Measurements from ENCODE around the gene CTSA.

CTSA gene

DNA sequence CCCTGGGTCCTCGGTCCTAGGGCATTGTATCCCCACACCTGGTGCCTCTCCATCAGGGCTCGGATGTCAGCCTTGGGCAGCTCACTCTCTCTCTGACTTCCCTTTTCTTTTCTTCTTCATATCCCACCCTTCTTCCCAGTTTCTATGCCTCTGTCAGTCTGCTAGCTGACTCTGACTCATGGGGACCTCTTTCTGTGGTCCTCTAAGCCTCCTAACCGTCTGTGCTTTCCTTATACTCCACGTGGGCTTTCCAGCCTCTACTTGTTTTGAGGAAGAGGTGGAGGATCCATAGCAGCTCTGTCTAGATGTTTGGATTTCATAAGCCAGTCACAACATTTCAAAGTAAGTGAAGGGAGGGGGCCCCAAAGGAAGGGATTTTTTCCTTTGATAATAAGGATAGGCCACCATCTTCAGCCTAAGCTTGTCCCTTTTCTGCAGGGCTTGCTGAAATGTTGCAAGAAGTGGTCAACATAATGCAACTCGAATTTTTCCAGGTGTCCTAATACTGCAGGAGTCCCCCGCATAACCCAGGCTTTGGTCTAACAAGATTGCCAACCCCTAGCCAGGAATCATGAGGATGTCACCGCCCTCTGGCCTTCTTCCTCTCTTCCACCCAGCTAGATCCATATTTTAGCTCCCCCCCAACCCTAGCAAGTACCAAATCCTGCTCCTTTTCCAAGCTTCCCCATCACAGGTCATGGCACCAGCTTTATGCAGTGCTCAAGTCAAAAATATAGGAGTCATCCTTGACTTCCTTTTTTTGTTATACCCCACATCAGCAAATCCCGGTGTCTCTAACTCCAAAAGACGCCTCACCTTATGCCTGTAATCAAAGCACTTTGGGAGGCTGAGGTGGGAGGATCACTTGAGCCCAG, 29.6 kb downstream of the CTSA start:
- Histone ChIP-seq H3K36me3 (no peaks in the 10 kb centered on the region), H3K4me3 (ENCODE audit: low read depth, low read length) (no peak overlapping the region), H3K9me3 (no peaks in the 10 kb centered on the region), H3K27me3 (no peaks in the 10 kb centered on the region), H3K4me1 (no peaks in the 10 kb centered on the region)
- no peak for DNase-seq
- TF ChIP-seq, protein P1, sequence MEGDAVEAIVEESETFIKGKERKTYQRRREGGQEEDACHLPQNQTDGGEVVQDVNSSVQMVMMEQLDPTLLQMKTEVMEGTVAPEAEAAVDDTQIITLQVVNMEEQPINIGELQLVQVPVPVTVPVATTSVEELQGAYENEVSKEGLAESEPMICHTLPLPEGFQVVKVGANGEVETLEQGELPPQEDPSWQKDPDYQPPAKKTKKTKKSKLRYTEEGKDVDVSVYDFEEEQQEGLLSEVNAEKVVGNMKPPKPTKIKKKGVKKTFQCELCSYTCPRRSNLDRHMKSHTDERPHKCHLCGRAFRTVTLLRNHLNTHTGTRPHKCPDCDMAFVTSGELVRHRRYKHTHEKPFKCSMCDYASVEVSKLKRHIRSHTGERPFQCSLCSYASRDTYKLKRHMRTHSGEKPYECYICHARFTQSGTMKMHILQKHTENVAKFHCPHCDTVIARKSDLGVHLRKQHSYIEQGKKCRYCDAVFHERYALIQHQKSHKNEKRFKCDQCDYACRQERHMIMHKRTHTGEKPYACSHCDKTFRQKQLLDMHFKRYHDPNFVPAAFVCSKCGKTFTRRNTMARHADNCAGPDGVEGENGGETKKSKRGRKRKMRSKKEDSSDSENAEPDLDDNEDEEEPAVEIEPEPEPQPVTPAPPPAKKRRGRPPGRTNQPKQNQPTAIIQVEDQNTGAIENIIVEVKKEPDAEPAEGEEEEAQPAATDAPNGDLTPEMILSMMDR (IDR thresholded peaks at IDR 0.05; ENCODE audit: low read depth, low read length): no peak

DNA sequence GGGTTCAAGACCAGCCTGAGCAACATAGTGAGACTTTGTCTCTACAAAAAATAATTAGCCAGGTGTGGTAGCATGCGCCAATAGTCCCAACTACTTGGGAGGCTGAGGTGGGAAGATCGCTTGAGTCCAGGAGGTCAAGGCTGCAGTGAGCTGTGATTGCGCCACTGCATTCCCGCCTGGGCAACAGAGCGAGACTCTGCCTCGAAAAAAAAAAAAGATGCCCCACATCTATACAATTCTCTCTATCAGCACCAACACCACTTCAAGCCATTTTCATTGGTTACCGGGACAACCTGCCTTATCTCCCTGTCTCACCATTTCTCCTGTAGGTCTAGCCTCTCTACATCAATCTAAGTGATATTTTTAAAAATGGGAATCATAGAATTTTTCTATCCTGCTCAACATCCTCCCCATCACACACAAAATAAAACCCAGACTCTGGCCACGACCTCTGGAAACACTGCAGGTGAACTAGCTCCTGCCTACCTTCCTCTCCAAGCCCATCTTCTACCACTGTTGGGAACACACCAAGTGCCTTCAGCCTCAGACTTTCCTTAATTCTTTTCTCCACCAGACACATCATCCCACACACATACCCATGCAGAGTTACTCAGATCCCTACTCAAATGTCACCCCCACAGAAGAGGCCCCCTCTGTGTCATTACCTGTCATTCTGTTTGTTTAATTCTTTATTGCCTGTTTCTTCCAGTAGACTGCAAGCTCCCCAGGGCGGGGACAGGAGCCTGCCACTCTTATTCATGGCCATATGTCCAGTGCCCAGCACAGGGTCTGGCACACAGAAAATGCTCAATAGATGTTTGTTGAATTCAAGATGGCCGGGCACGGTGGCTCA, 30.4 kb downstream of the CTSA start:
- TF ChIP-seq, protein P1 (IDR thresholded peaks at IDR 0.05; ENCODE audit: low read depth, low read length): no peak
- no peaks in the 10 kb centered on the region for H3K9me3 ChIP-seq
- H3K27me3 ChIP-seq: no peaks in the 10 kb centered on the region
- no peaks in the 10 kb centered on the region for H3K4me1 ChIP-seq
- no peaks in the 10 kb centered on the region for H3K36me3 ChIP-seq
- no peak for DNase-seq
- H3K4me3 ChIP-seq (ENCODE audit: low read depth, low read length): no peak overlapping the region

DNA sequence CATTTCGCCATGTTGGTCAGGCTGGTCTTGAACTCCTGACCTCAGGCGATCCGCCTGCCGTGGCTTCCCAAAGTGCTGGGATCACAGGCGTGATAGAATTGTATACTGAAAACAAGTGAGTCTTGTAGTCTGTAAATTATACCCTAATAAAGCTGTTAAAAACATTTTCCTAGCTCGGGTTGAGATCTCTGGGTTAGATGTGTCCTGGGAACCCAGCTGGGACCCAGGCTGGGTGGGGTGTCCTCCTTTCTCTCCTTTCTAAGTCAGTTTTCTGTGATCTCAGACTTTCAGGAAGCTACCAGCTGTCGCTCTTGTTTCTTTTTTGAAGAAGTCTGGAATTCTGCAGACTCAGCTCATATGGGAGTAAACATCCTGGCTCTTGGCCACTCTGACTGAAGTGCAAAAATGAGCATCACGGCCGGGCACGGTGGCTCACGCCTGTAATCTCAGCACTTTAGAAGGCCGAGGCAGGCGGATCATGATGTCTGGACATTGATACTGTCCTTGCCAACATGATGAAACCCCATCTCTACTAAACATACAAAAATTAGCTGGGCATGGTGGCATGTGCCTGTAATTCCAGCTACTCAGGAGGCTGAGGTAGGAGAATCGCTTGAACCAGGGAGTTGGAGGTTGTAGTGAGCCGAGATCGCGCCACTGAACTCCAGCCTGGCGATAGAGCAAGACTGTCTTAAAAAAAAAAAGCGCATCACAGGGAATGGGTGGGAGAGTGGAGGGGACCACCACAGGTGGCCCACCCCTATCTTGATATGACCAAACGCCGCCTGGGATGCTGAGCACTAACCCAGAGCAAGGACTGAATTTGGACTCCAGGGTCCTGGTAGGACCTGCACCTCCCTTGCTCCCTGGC, 33.5 kb downstream of the CTSA start:
- no peaks in the 10 kb centered on the region for H3K27me3 ChIP-seq
- H3K4me1 ChIP-seq: no peaks in the 10 kb centered on the region
- no peaks in the 10 kb centered on the region for H3K9me3 ChIP-seq
- H3K36me3 ChIP-seq: no peaks in the 10 kb centered on the region
- no peak for DNase-seq
- TF ChIP-seq, protein P1 (IDR thresholded peaks at IDR 0.05; ENCODE audit: low read depth, low read length): no peak
- no peak overlapping the region for H3K4me3 ChIP-seq (ENCODE audit: low read depth, low read length)

DNA sequence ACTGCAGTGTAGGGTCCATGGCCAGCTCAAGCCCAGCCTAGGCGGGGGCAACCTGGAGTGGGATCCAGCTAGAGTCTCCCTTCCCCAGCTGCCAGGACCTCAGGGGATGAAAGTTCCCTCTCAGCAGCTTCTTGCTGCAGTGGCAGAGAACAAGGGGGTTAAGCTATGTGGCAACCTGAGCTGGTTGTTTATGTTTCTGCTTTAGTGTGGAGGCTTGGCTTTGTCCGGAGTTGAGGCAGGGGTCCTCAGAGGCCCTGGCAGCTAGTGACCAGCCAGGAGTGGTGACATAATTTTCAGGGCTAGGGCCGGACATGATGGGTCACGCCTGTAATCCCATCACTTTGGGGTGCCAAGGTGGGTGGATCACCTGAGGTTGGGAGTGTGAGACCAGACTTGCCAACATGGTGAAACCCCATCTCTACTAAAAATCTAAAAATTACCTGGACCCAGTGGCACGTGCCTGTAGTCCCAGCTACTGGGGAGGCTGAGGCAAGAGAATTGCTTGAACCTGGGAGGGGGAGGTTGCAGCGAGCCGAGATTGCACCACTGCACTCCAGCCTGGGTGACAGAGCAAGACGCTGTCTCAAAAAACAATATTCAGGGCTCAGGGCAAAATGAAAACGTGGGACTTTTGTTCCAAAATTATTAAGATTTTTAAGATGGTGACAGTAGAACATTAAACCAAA, 34.8 kb downstream of the CTSA start:
- H3K27me3 ChIP-seq: no peaks in the 10 kb centered on the region
- no peaks in the 10 kb centered on the region for H3K36me3 ChIP-seq
- H3K9me3 ChIP-seq: no peaks in the 10 kb centered on the region
- TF ChIP-seq, protein P1 (IDR thresholded peaks at IDR 0.05; ENCODE audit: low read depth, low read length): no peak
- DNase-seq: no peak
- H3K4me3 ChIP-seq (ENCODE audit: low read depth, low read length): no peak overlapping the region
- H3K4me1 ChIP-seq: no peaks in the 10 kb centered on the region

DNA sequence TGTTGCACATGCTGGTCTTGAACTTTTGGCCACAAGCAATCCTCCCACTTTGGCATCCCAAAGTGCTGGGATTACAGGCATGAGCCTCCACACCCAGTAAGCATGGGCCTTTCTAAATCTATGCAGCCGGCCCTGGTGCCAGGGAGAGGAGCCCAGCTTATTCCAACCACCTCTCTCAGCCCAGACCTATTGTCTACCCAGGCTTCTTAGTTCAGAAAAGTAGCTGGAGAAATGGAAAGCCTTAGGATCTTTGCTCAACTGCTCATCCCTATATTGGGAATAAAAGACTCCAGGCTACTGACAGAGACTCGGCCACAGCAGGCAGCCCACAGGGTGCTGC, 35.6 kb downstream of the CTSA start:
- no peaks in the 10 kb centered on the region for H3K36me3 ChIP-seq
- no peaks in the 10 kb centered on the region for H3K27me3 ChIP-seq
- H3K9me3 ChIP-seq: no peaks in the 10 kb centered on the region
- TF ChIP-seq, protein P1 (IDR thresholded peaks at IDR 0.05; ENCODE audit: low read depth, low read length): no peak
- no peak for DNase-seq
- H3K4me1 ChIP-seq: no peaks in the 10 kb centered on the region
- no peak overlapping the region for H3K4me3 ChIP-seq (ENCODE audit: low read depth, low read length)
